Stimulated activated CD8-positive, alpha-beta memory T cell treated with anti-CD3 and anti-CD28 coated beads, Interleukin-2, amount 100 ng/mL, for 1 hour (primary cell): ENCODE results near the gene TRIM52.
"Not testable (repeated sequence)": the region's sequence is repeated elsewhere in the genome, so short reads cannot be mapped to it uniquely, and the experiment has no call there.

Experiments
- DNase-seq, 2 donors: peaks; one replicate each; pipeline ENCODE4 v3.0.0-alpha.2; 2020; ENCODE audit warnings: low read depth in 2 of 2

TRIM52 gene

GRCh38 chr5:181215997-181216989 is 44.6 kb downstream of the TRIM52 start:
- no peak for DNase-seq

GRCh38 chr5:181214249-181214648 is 46.7 kb downstream of the TRIM52 start:
- not testable (repeated sequence) for DNase-seq

GRCh38 chr5:181212934-181213333 is 48.0 kb downstream of the TRIM52 start:
- DNase-seq, result no peak

GRCh38 chr5:181212080-181212479 is 48.9 kb downstream of the TRIM52 start:
- DNase-seq, result no peak

GRCh38 chr5:181211208-181211607 is 49.7 kb downstream of the TRIM52 start:
- DNase-seq, result no peak

GRCh38 chr5:181210698-181211097 is 50.2 kb downstream of the TRIM52 start:
- not testable (repeated sequence) for DNase-seq

- DNase-seq, result not testable (repeated sequence)
Measured at GRCh38 chr5:181210148-181210547, 50.8 kb downstream of the TRIM52 start.

- DNase-seq, result not testable (repeated sequence)
Measured at GRCh38 chr5:181209006-181209405, 51.9 kb downstream of the TRIM52 start.

- DNase-seq, result no peak
Measured at GRCh38 chr5:181207960-181208253, 53.0 kb downstream of the TRIM52 start.

- DNase-seq, result no peak
Measured at GRCh38 chr5:181207214-181207959, 53.6 kb downstream of the TRIM52 start.

GRCh38 chr5:181205761-181206649 is 54.9 kb downstream of the TRIM52 start:
- DNase-seq, result no peak
